ENCODE measurements around the gene ZFYVE21.

- TF ChIP-seq GATA3 (IDR thresholded peaks at IDR 0.05; ENCODE audit: low read depth, low read length) (no peak), GATA2 (IDR thresholded peaks at IDR 0.05; ENCODE audit: low read depth, low read length) (no peak)
These were observed 5.8 kb upstream of the ZFYVE21 start for GRCh38 chr14:103709814-103710213.
